Neuronal stem cell (in vitro differentiated cells): Measurements from ENCODE around the gene TSHZ3.
A peak's percentile ranks its signal among the peaks of the same experiment; 100 is the strongest.

ENCODE experiments used
- DNase-seq: peaks from one replicate; pipeline ENCODE4 v3.0.0-alpha.2; 2013; ENCODE audit warnings: low spot score
- H2AFZ ChIP-seq: one replicate; pipeline ENCODE4 v1.6.1; 2013; ENCODE audit warnings: mild to moderate bottlenecking, low read length, inconsistent platforms
- H2AK5ac ChIP-seq: 2 replicates; pipeline ENCODE4 v1.6.1; 2013; ENCODE audit warnings: low read depth, mild to moderate bottlenecking, inconsistent platforms, low read length, moderate library complexity, mixed read lengths
- H2BK120ac ChIP-seq: 2 replicates; pipeline ENCODE4 v1.6.1; 2013; ENCODE audit warnings: low read depth, mild to moderate bottlenecking, inconsistent platforms, low read length, moderate library complexity, mixed read lengths
- H2BK12ac ChIP-seq: one replicate; pipeline ENCODE4 v1.6.1; 2013; ENCODE audit warnings: low read length, inconsistent platforms
- H2BK15ac ChIP-seq: 2 replicates; pipeline ENCODE4 v1.6.1; 2013; ENCODE audit warnings: mild to moderate bottlenecking, low read length, inconsistent platforms, mixed read lengths
- H2BK5ac ChIP-seq: one replicate; pipeline ENCODE4 v1.6.1; 2013; ENCODE audit warnings: inconsistent platforms, mild to moderate bottlenecking, low read length, moderate library complexity
- H3K14ac ChIP-seq: one replicate; pipeline ENCODE4 v1.6.1; 2013; ENCODE audit warnings: low read length, inconsistent platforms
- H3K18ac ChIP-seq: 2 replicates; pipeline ENCODE4 v1.6.1; 2013; ENCODE audit warnings: low read length, inconsistent platforms
- H3K23ac ChIP-seq: 2 replicates; pipeline ENCODE4 v1.6.1; 2013; ENCODE audit warnings: low read depth, mild to moderate bottlenecking, mixed read lengths, low read length, inconsistent platforms; ENCODE audit not compliant: poor library complexity
- H3K27ac ChIP-seq: replicated peaks from 3 replicates; pipeline ENCODE4 v1.5.1; 2013; ENCODE audit warnings: low read length, inconsistent platforms
- H3K27me3 ChIP-seq, 3 experiments: 2 replicates each; pipeline ENCODE4 v1.6.1; 2013; ENCODE audit warnings: low read length in 3 of 3, mild to moderate bottlenecking in 2 of 3, inconsistent platforms in 1 of 3, low read depth in 1 of 3, mixed read lengths in 1 of 3, moderate library complexity in 1 of 3; ENCODE audit not compliant: control insufficient read depth in 3 of 3, insufficient read depth in 3 of 3
- H3K36me3 ChIP-seq, 2 donors: replicated peaks in 1 of 2; 2 replicates each; pipeline ENCODE4 v1.6.1; 2013; ENCODE audit warnings: low read length in 2 of 2; ENCODE audit not compliant: control insufficient read depth in 2 of 2, insufficient read depth in 2 of 2
- H3K4ac ChIP-seq: 2 replicates; pipeline ENCODE4 v1.6.1; 2013; ENCODE audit warnings: inconsistent platforms, mild to moderate bottlenecking, low read length, moderate library complexity
- H3K4me1 ChIP-seq, 2 donors: 1 replicate in 1 of 2; 2 replicates in 1 of 2; pipeline ENCODE4 v1.6.1; 2013; ENCODE audit warnings: low read length in 2 of 2, low read depth in 1 of 2; ENCODE audit not compliant: control insufficient read depth in 2 of 2, insufficient read depth in 1 of 2
- H3K4me2 ChIP-seq: one replicate; pipeline ENCODE4 v1.6.1; 2013; ENCODE audit warnings: mild to moderate bottlenecking, low read length, inconsistent platforms; ENCODE audit not compliant: insufficient read depth, poor library complexity, severe bottlenecking
- H3K4me3 ChIP-seq, 2 donors: 2 replicates each; pipeline ENCODE4 v1.5.1; 2013; ENCODE audit warnings: low read length in 2 of 2, mild to moderate bottlenecking in 2 of 2, inconsistent platforms in 1 of 2, moderate library complexity in 1 of 2
- H3K79me1 ChIP-seq: one replicate; pipeline ENCODE4 v1.6.1; 2013; ENCODE audit warnings: low read depth, mild to moderate bottlenecking, inconsistent platforms, low read length, moderate library complexity
- H3K9ac ChIP-seq: one replicate; pipeline ENCODE4 v1.6.1; 2013; ENCODE audit warnings: mild to moderate bottlenecking, low read depth, low read length, inconsistent platforms; ENCODE audit not compliant: poor library complexity
- H3K9me3 ChIP-seq, 2 donors: replicated peaks in 1 of 2; 2 replicates each; pipeline versions ENCODE3 to v1.6.1; 2013; ENCODE audit warnings: low read length in 2 of 2, mild to moderate bottlenecking in 2 of 2, inconsistent platforms in 1 of 2, low read depth in 1 of 2, mixed read lengths in 1 of 2, moderate library complexity in 1 of 2; ENCODE audit not compliant: control insufficient read depth in 2 of 2, insufficient read depth in 1 of 2
- H4K8ac ChIP-seq: one replicate; pipeline ENCODE4 v1.6.1; 2013; ENCODE audit warnings: low read depth, mild to moderate bottlenecking, inconsistent platforms, low read length, moderate library complexity
- H4K91ac ChIP-seq: one replicate; pipeline ENCODE4 v1.6.1; 2013; ENCODE audit warnings: low read length, low read depth, mild to moderate bottlenecking, inconsistent platforms; ENCODE audit not compliant: poor library complexity
- WGBS, 2 donors: extraction: QIAGEN DNeasy Blood & Tissue Kit; methylation state at CpG; one replicate each; pipeline ENCODE4 v1.1.7; 2013; ENCODE audit warnings: missing lambda C conversion rate in 2 of 2, mixed read lengths in 1 of 2; ENCODE audit not compliant: insufficient read length in 2 of 2, insufficient replicate concordance in 1 of 2; ENCODE audit errors: extremely low coverage in 2 of 2; 5-methylcytosine and 5-hydroxymethylcytosine counted together

TSHZ3 gene

GRCh38 chr19:31254180-31254551, 95.1 kb downstream of the TSHZ3 start:
- Histone ChIP-seq H3K4me2 (no peak overlapping the region), H3K27ac (no peak overlapping the region), H2BK120ac (no peak overlapping the region), H3K4ac (no peak overlapping the region), H2BK15ac (no peak overlapping the region), H2BK12ac (no peak overlapping the region), H3K18ac (no peak overlapping the region), H3K9me3 (no peaks in the 10 kb centered on the region), H3K9ac (no peak overlapping the region), H3K4me3 (no peak overlapping the region), H2AK5ac (no peak overlapping the region), H4K91ac (no peak overlapping the region), H3K14ac (no peak overlapping the region), H3K79me1 (no peaks in the 10 kb centered on the region), H3K23ac (no peak overlapping the region), H3K36me3 (no peaks in the 10 kb centered on the region), H3K4me1 (peaks cover 0 to 3% of the 10 kb centered on the region in 2 donors), H4K8ac (no peak overlapping the region), H2BK5ac (no peak overlapping the region), H3K27me3 (no peaks in the 10 kb centered on the region), H2AFZ (no peak overlapping the region)
- WGBS, 2 donors: no CpG with 5 or more reads among the region's 7 CpGs
- DNase-seq: no peak

GRCh38 chr19:31253526-31254179, 95.6 kb downstream of the TSHZ3 start:
- Histone ChIP-seq H2BK12ac (no peak overlapping the region), H2AK5ac (peak overlapping the region; percentile 3), H2BK120ac (no peak overlapping the region), H3K36me3 (no peaks in the 10 kb centered on the region), H3K79me1 (no peaks in the 10 kb centered on the region), H3K27ac (no peak overlapping the region), H3K9me3 (no peaks in the 10 kb centered on the region), H2BK15ac (no peak overlapping the region), H2BK5ac (no peak overlapping the region), H3K27me3 (no peaks in the 10 kb centered on the region), H4K8ac (no peak overlapping the region), H3K14ac (no peak overlapping the region), H3K23ac (no peak overlapping the region), H3K9ac (no peak overlapping the region), H3K4ac (no peak overlapping the region), H3K4me3 (no peak overlapping the region), H3K4me1 (peaks cover 0 to 3% of the 10 kb centered on the region in 2 donors), H4K91ac (no peak overlapping the region), H2AFZ (no peak overlapping the region), H3K18ac (no peak overlapping the region), H3K4me2 (no peak overlapping the region)
- no peak for DNase-seq
- WGBS, 2 donors: no CpG with 5 or more reads among the region's 6 CpGs

- no peak for DNase-seq
- Histone ChIP-seq H2AK5ac (no peak overlapping the region), H3K18ac (no peak overlapping the region), H3K79me1 (no peaks in the 10 kb centered on the region), H3K4me1 (peaks cover 0 to 3% of the 10 kb centered on the region in 2 donors), H2BK120ac (no peak overlapping the region), H3K9ac (no peak overlapping the region), H3K4me3 (no peak overlapping the region), H3K4me2 (no peak overlapping the region), H2BK12ac (no peak overlapping the region), H3K36me3 (no peaks in the 10 kb centered on the region), H3K23ac (no peak overlapping the region), H3K14ac (no peak overlapping the region), H3K9me3 (no peaks in the 10 kb centered on the region), H4K91ac (no peak overlapping the region), H2BK5ac (no peak overlapping the region), H2BK15ac (no peak overlapping the region), H3K27ac (no peak overlapping the region), H2AFZ (no peak overlapping the region), H3K27me3 (no peaks in the 10 kb centered on the region), H4K8ac (no peak overlapping the region), H3K4ac (no peak overlapping the region)
- no CpG with 5 or more reads among the region's 2 CpGs for WGBS, 2 donors
Observed at GRCh38 chr19:31252441-31252840, 96.8 kb downstream of the TSHZ3 start.

GRCh38 chr19:31249217-31249616, 100.0 kb downstream of the TSHZ3 start:
- no CpG with 5 or more reads among the region's 9 CpGs for WGBS, 2 donors

More at GRCh38 chr19:31249217-31249616, 100.0 kb downstream of the TSHZ3 start:
- no peaks in the 10 kb centered on the region for H3K79me1 ChIP-seq
- DNase-seq: no peak
- H2AK5ac ChIP-seq: no peak overlapping the region
- H3K4ac ChIP-seq: no peak overlapping the region
- H3K27me3 ChIP-seq: no peaks in the 10 kb centered on the region
- H3K9ac ChIP-seq: no peak overlapping the region
- H3K4me3 ChIP-seq: no peak overlapping the region
- H4K91ac ChIP-seq: no peak overlapping the region
- H3K4me2 ChIP-seq: no peak overlapping the region
- no peak overlapping the region for H3K27ac ChIP-seq
- no peak overlapping the region for H2BK15ac ChIP-seq
- no peak overlapping the region for H4K8ac ChIP-seq
- no peak overlapping the region for H2AFZ ChIP-seq
- H2BK12ac ChIP-seq: no peak overlapping the region
- no peak overlapping the region for H3K23ac ChIP-seq
- no peak overlapping the region for H3K18ac ChIP-seq
- H2BK120ac ChIP-seq: no peak overlapping the region
- H3K14ac ChIP-seq: no peak overlapping the region
- H2BK5ac ChIP-seq: no peak overlapping the region
- no peaks in the 10 kb centered on the region for H3K4me1 ChIP-seq
- no peaks in the 10 kb centered on the region for H3K9me3 ChIP-seq
- H3K36me3 ChIP-seq: no peaks in the 10 kb centered on the region
